HG03196 (cell line): ENCODE measurements around the gene ZNF652.

ENCODE experiments used
- ATAC-seq: cut with Tn5 transposase; IDR thresholded peaks from one replicate; pipeline ENCODE4 v1.9.1; 2021; ENCODE audit not compliant: unreplicated experiment

The ZNF652 gene

DNA sequence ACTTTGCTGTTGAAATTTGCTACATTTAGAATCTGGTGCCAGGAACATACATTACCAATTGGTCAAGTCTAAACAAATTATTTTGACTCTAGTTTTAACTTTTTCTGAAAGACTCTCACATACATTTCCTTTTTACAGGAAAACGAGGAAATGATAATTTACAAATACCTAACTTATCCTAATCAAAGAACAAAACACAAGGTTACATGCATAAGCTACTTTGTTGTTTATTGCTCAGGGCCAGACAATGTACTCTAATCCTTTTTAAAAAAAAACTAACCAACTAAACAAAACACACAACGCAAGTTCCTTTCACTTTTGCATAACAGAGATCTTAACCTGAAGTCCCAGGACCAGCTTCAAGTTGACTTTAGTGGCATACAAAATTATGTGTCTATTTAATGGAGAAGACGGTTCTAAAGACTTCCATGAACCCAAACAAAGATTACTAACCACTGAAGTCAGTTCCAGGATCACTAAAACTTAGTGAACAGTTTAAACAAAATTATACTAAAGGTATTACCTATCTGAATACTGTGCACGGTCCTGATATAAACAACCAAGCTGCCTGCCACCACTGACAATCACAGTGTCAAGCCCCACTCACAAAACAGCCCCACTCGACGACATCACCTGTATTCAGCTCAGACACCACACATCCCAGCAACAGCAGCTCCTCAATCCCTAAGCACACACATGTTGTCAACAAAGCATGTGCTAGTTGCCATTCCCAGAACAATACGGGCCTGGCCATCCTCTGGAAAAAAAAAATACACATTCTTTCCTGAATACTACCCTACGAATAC is 1.9 kb downstream of the ZNF652 start:
- ATAC-seq: no peak

DNA sequence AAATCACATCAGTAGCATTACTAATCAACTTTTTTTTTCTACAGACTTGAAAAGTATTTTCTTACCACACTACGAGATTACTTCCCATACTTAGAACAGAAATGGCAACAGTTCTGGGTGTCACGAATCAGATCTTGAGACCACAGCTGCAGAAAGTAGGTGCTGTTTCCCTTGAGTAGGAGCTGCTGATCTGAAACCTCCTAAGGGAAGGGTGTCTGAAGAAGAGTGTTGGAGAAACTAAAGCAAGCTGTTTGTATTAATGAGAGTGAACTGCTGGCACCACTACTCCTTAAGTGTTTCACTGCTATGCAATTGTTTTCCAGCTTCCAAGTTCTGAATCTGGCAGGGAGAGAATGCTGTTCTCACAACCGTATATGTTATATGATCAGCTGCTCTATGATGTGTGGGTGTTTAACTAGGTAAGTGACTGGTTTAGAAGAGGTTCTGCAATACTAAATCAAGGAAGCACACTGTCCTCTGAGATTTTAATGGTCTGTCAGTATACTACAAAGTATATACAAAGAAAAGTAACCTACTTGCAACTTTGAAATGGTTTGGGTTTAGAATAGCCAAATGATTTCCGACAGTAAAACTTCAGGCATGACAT is 3.3 kb downstream of the ZNF652 start:
- no peak for ATAC-seq

DNA sequence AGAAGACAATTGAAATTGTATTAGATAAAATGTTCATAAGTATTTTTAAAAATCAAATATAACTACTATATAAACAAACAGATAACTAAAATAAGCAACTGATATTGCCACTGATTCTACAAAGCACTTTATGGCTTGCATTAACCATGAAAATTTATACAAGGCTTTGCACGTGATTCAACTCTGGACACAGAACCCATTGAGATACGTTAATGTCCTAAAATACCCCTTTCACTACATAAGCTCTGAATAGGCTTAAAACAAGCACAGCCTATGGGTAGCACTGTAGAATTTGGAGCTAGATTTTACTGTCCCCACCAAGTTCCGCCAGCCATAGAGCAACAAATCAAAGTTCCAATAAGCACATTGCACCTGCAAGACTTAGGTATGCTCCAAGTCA is 4.5 kb downstream of the ZNF652 start:
- ATAC-seq: no peak

DNA sequence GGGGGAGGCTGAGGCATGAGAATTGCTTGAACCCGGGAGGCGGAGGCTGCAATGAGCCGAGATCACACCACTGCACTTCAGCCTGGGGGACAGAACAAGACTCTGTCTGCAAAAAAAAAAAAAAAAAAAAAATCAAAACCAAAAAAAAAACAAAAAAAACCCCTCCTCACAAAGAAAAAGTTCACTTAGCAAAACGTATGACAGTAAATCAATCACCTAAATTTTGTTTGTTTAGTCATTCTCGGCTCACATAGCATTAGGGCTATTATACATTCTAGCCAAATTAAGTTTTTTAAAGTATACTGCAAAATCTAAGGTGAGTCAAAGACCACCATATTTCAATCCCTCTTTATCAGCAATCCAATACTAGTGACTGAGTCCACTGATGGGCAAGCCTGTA is 5.7 kb downstream of the ZNF652 start:
- ATAC-seq: no peak

DNA sequence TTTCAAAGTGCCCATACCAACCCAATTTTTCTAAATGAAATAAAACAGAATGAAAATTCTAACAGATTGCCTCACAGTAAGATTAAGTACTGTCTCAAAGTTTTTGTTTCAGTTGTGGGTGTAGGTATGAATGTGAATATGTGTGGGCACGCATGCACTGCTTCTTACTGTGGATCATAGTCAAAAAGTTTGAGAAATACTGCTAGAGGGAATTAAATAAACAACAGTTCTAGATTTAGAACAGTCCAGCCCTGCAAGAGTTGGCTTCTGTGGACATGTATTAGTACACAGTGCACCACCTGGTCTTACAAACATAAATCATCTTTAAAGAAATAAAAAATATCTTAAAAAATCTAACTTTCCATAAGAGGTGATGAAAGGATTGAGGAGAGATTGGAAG is 8.4 kb downstream of the ZNF652 start:
- ATAC-seq: no peak

DNA sequence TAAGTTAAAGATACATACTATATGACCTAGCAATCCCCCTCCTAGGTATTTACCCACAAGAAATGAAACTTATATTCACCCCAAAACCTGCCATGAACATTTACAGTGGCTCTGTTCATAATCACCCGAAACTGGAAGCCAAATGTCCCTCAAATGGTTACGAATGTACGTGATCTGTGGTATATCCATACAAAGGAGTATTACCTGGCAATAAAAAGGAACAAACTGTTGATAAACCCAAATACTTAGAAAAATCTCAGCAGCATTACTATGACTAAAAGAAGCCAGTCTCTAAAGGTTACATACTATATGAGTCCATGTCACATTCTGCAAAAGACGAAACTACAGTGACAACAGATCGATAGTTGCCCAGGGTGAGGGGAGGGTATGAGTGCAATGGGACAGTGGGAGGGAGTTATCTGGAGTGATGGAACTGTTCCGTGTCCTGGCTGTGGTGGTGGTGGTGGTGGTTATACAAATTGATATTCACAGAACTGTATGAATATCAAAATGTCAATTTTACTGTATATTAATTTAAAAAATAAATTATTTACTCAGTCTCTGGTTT is 9.4 kb downstream of the ZNF652 start:
- no peak for ATAC-seq

DNA sequence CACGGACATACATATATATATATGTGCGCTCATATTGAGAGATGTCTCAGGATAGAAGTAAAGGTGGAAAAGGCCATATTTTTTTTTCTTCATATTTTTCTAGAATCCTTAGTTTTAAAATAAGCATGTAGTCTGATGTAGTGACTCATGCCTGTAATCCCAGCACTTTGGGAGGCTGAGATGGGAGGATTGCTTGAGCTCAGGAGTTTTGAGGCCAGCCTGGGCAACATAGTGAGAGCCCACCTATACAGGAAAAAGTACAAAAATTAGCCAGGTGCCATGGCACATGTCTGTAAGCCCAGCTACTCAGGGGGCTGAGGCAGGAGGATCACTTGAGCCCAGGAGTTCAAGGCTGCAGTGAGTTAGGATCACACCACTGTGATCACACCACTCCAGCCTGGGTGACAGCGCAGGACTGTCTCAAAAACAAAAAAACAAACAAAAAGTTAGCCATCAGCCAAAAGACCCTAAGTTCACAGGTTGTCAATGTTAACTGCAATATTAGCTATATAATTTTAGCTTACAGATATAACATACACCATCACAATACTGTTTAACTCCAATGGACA is 10.4 kb downstream of the ZNF652 start:
- ATAC-seq: no peak

DNA sequence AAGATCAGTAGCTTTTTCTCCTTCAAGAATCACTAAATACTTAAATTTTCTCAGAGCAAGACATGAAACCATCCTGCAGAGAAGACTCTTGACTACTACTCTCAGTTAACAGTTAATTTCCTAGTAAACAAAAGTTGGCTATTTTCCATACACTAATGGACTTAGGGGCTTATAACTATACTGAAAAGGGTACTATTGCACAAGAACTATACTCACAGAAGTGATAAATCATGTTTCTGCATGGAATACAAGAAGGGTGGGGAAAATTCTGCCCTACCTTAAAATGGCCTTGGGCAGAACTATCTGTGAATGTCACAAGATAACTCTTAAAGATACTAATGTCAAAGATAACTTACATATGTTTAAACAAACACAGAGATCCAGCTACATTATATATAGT is 12.5 kb downstream of the ZNF652 start:
- no peak for ATAC-seq

DNA sequence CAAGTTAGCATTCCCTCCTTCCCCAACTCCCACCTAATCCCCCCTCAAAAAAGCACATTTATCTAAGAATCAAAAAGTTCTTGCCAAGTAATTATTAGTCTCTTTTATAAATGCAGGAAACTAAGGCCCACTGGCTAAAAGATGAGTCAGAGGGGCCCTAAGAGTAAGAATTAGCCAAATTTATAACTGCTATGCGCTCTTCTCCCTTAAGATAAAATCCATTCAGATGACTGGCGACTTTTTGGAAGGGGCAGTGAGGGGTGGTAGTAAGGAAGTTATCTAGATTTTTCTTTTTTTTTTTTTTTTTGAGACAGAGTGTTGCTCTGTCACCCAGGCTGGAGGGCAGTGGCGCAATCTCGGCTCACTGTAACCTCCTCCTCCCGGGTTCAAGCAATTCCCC is 17.1 kb downstream of the ZNF652 start:
- ATAC-seq: no peak

DNA sequence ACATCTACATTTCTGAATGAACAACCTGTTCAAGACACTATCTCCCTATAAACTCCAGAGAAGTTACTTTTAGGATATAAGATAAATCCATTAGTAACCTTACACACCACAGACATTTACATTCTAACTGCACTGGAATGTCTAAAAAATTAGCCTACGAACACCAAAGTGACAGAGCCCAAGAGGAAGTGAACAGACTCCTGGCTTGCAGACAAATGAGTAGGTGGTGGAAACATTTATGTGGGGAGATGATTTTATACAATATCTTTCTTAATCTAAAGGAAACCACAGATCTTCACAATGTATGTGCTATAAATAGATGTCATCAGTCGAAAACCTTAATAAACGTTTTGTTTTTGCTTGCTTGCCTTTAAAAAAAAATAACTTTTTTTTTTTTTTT is 18.8 kb downstream of the ZNF652 start:
- ATAC-seq: no peak

DNA sequence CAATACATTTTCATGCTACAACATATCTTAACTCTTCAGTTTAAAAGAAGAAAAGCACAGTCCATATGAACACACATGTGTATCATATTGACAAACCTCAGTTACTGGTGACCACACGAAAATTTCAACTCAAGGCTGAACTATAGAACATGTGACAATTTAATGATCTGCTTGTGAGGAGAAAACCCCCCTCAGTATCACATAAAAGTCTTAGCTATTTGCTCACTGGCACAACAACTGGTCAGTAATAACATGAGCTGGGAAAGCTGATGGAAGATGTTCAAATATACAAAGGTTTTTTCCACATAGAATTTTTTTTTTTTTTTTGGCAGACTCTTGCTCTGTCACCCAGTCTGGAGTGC is 19.5 kb downstream of the ZNF652 start:
- peak; percentile 46 for ATAC-seq

DNA sequence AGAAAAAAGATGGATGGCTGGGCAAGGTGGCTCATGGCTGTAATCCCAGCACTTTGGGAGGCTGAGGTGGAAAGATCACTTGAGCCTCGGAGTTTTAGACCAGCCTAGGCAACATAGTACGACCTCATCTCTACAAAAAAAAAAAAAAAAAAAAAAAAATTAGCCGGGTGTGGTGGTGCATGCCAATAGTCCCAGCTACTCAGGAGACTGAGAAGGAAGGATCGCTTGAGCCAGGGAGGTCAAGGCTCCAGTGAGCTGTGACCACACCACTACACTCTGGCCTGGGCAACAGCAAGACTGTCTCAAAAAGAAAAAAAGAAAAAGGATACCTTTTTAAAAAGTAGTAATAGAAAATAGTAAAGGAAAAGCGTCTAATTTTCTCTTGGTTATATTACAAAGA is 20.7 kb downstream of the ZNF652 start:
- no peak for ATAC-seq

DNA sequence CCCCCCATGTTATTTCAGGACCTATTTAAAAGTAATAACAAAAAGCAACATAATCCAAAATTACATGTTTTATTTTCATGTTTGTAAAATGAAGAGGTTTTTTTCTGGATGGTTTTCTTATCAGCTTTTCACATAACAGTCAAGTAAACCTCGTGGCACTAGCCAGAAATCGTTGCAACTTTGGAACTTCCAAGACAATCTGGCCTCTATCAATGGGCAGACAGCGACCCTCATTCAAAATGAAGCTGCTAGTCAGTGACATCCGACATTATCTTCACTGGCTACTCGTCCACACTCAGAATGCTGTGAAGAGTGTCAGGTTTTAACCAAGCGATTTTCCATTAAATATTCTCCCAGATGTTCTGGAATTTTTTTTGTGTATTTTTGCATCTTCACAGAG is 22.7 kb downstream of the ZNF652 start:
- no peak for ATAC-seq

DNA sequence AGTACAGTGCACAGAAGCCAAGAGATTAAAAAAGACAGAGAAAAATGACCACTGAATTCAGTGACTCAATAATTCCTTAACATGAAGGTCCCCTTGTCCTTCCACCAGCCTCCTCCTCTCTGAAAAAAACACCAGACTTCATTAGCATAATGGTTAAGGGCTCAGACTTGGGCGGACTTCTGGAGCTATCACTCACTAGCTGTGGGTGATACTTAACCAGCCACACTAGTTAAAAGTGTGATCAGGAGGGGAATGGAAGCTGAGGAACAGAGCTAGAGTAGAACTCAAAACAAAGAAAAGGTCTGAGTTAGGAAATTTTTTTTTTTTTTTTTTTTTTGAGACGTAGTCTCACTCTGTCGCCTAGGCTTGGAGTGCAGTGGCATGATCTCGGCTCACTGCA is 23.2 kb downstream of the ZNF652 start:
- no peak for ATAC-seq

DNA sequence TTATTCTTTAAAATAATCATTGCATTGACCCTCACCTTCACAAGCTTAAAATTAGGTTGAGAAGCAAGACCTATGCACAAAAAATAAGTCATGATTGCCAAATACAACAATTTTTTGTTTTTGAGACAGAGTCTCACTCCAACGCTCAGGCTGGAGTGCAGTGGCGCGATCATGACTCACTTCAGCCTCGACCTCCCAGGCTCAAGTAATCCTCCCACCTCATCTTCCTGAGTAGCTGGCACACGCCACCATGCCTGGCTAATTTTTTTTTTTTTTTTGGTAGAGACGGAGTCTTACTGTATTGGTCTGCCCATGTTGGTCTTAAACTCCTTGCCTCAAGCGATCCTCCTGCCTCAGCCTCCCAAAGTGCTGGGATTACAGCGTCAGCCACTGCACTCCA is 24.2 kb downstream of the ZNF652 start:
- ATAC-seq: no peak

DNA sequence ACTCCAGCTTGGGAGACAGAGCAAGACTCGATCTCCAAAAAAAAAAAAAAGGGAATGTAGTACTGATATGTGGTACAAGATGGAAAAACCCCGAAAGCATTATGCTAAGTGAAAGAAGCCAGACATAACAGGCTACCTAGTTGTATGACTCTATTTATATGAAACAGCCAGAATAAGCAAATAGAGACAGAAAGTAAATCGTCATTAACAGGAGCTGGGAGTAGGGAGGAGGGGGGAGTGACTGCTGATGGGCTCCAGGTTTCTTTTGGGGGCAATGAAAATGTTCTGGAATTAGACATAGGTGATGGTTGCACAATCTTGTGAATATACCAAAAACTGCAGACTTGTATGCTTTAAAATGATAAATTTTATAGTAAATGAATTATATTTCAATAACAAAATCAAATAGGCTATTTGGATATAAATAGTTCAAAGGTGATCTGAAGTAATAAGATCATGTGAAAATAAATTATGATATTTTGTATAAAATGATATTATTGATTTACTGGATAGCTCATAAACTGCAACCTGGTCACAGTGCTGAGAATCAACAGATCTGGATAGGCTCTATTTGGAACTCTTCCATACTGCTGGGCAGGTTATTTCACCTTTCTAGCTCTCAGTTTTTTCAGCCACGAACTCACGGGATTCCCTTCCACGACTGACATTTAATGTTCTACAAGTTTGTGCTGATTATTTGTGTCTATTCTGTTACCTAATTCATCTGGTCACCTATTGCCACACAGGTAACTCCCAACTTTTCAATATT is 27.1 kb downstream of the ZNF652 start:
- no peak for ATAC-seq

DNA sequence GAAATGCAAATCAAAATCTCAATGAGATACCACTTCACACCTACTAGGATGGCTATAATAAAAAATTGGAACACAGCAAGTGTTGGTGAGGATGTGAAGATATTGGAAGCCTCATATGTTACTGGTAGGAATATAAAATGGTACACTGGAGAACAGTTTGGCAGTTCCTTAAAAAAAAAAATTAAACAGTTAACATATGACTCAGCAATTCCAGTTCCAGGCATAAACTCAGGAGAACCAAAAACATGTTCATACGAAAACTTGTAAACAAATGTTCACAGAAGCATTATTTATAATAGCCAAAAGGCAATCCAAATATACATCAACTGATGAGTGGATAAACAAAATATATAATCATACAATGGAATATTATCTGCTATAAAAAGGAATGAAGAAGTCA is 28.2 kb downstream of the ZNF652 start:
- ATAC-seq: no peak

DNA sequence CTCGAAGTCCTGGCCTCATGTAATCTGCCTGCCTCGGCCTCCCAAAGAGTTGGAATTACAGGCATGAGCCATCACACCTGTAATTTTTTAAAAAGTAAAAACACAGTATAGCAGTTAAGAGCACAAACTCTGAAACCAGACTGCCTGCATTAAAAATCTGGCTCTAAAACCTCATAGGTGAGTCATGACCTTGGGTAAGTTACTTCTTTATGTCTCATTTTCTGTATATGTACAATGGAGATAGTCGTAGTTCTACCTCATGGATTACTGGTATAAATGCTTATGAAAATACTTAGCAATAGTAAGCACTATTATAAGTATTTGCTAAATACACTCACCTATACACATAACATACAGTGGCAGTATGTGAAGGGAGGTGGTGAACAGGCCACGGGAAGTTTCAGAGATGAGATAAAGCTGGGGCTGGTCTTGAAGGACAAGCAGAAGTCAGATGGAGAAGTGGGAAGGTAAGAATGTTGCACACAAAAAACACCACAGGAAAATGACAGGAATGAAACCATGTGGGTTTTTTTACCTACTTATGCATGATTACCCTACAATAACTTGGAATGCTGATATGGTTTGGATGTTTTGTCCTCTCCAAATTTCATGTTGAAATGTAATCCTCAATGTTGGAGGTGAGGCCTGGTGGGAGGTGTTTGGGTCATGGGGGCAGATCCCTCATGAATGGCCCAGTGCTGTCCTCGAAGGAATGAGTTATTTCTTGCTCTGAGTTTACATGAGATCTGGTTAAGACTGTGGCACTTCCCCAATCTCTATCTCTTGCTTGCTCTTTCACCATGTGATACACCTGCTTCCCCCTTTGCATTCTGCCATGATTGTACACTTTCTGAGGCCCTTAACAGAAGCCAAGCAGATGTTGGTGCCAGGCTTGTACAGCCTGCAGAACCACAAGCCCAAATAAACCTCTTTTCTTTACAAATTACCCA is 33.9 kb downstream of the ZNF652 start:
- no peak for ATAC-seq

DNA sequence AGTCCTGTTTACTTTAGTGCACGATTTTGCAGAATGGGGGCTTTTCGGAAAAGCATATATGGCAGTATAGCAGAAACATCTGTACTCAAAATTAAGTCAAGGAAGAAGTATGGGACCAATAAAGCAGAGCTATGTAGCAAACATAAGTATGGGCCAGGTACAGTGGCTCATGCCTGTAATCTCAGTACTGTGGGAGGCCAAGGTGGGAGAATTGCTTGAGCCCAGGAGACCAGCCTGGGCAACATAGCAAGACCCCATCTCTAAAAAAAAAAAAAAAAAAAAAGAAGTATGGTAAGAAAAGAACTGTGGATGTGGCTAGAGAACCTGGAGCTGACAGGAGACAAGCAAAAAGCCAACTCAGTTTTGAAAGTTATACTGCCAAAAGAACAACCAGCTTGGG is 36.1 kb downstream of the ZNF652 start:
- ATAC-seq: no peak

DNA sequence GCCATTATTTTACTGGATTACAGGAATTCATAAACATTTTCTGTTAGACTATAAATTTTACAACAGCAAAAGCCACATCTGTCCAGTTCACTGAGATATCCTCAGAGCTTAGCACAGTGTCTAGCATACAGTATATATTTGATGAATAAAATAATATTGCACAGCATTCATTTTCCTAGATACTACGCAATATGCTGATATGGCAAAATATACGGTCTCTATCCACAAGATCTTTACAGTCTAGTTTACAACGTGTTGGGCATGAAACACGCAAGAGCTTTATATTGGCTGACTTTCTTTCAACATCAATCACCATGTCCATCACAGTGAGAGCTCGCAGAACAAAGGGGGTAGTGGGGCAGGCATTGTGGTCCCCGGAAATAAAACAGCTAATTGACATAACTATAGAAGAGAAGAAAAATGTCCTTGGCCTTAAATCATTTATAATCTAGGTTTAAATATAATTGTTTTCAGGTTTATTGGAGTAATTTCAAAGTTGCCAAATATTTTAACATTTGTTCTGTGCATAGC is 43.5 kb downstream of the ZNF652 start:
- ATAC-seq: no peak
